Smooth muscle cell (in vitro differentiated cells): ENCODE results near the gene GAS2. TPM values are rescaled to one million over a fixed set of nuclear protein-coding genes. Genes with fewer than 3 reads are reported as not detected.

Experiments
- DNase-seq: peaks from one replicate; lab custom pipeline; 2025; ENCODE audit not compliant: unreplicated experiment; lab: John Stamatoyannopoulos, UW
- H2AFZ ChIP-seq: fragments of 200-600 bp; sonication (generic); 2 replicates; pipeline ENCODE4 v1.6.0; 2016; ENCODE audit warnings: antibody characterized with exemption, low read depth, mild to moderate bottlenecking
- H3F3A ChIP-seq: fragments of 200-600 bp; sonication (generic); 2 replicates; pipeline ENCODE4 v1.6.0; 2017; ENCODE audit warnings: antibody characterized with exemption, low read depth
- H3K27ac ChIP-seq: fragments of 200-600 bp; sonication (generic); 2 replicates; pipeline ENCODE4 v1.5.1; 2016; ENCODE audit warnings: low read depth, mild to moderate bottlenecking
- H3K27me3 ChIP-seq: fragments of 200-600 bp; sonication (generic); 2 replicates; pipeline ENCODE4 v1.6.1; 2016; ENCODE audit warnings: low read depth, mild to moderate bottlenecking
- H3K36me3 ChIP-seq: fragments of 200-600 bp; sonication (generic); 2 replicates; pipeline ENCODE4 v1.5.1; 2016; ENCODE audit warnings: low read depth
- H3K4me1 ChIP-seq: fragments of 200-600 bp; sonication (generic); 2 replicates; pipeline ENCODE4 v1.5.1; 2016; ENCODE audit warnings: low read depth
- H3K4me2 ChIP-seq: fragments of 200-600 bp; sonication (generic); 2 replicates; pipeline ENCODE4 v1.6.0; 2016; ENCODE audit warnings: mild to moderate bottlenecking
- H3K4me3 ChIP-seq: fragments of 200-600 bp; sonication (generic); 2 replicates; pipeline ENCODE4 v1.5.1; 2016; ENCODE audit warnings: mild to moderate bottlenecking
- H3K79me2 ChIP-seq: fragments of 200-600 bp; sonication (generic); 2 replicates; pipeline ENCODE4 v1.6.0; 2016; ENCODE audit warnings: low read depth, mild to moderate bottlenecking
- H3K9ac ChIP-seq: fragments of 200-600 bp; sonication (generic); 2 replicates; pipeline ENCODE4 v1.6.0; 2016; ENCODE audit warnings: low read depth
- H3K9me3 ChIP-seq: fragments of 200-600 bp; sonication (generic); replicated peaks from 2 replicates; pipeline ENCODE4 v1.5.1; 2016; ENCODE audit warnings: low read depth
- H4K20me1 ChIP-seq: fragments of 200-600 bp; sonication (generic); 2 replicates; pipeline ENCODE4 v1.6.0; 2016; ENCODE audit warnings: low read depth
- CTCF ChIP-seq: fragments of 200-600 bp; sonication (generic); IDR thresholded peaks from 2 replicates; pipeline ENCODE4 v1.5.1; 2017; ENCODE audit warnings: borderline replicate concordance, mild to moderate bottlenecking, antibody characterized with exemption; ENCODE audit not compliant: insufficient read depth, poor library complexity, severe bottlenecking
- WGBS: methylation state at CpG from one replicate; pipeline ENCODE4 v1.1.7; 2016; ENCODE audit warnings: low lambda C conversion rate; 5-methylcytosine and 5-hydroxymethylcytosine counted together
- polyA plus RNA-seq: library from polyadenylated mRNA; unstranded; fragments of >200 nt; fragmentation: Nextera tagmentation; extraction: Ambion mirVana; gene quantifications from 2 replicates; pipeline ENCODE4 v1.2.1, GENCODE V29; 2016
- total RNA-seq: library from RNA; depleted of rRNA; stranded (reverse); fragments of >200 nt; gene quantifications from 2 replicates; pipeline ENCODE4 v1.2.3, GENCODE V29; 2014

Gene GAS2
- total and polyA plus RNA-seq, 2 experiments from 2014 or later, result 0.31 to 1.3 TPM

DNA sequence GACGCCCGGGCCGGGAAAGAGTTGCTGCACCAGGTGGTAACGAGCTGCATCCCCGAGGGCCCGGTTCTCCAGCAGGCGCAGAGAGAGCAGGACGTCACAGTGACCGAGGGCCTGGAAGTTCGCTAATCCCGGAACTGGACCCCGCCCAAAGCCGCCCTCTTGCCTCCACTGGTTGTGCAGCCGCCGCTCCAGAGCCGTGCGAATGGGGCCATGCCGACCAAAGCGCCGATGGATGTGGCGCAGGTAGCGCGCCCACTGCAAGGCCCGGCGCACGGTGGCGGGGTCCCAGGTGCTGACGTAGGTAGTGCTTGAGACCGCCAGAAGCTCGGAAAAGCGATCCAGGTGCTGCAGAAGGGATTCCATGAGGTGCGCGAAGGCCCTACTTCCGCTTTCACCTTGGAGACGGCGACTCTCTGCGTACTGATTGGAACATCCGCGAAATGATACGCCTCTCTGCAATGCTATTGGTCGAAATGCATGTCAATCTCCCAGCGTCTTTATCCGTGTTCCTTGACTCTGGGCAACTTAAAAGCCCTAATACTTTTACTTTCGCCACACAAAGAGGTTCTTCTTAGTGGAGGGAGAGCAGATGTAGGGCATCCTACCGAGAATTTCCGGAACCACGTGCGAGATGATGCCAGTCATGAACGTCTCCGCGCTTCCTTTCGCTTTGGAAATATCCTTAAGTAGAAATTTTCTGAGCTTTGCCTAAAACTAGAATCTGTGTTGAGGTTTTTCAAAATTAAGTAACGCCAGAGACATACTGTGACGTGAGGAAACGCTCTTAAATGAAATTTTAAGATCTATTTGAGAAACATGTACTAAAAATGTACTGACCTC lies 40.7 kb upstream of the GAS2 start, which contains the start of gene FANCF:
Gene FANCF (minus strand): TSS at position 376 of the 840 bp plus-strand sequence. CDS start 13 bp downstream, at position 363.
- 3% methylated on average over 55 of the region's 55 CpGs for WGBS
- Histone ChIP-seq H3F3A (no peaks in the 10 kb centered on the region), H3K27me3 (no peaks in the 10 kb centered on the region), H2AFZ (peak within 1 kb of the TSS; percentile 97), H3K27ac (peak within 1 kb of the TSS; percentile 81), H3K4me3 (peak within 1 kb of the TSS; percentile 86), H3K4me2 (peak within 1 kb of the TSS; percentile 89), H3K36me3 (no peaks in the 10 kb centered on the region), H3K4me1 (peaks cover 15% of the 10 kb centered on the region), H4K20me1 (no peaks in the 10 kb centered on the region), H3K79me2 (peaks cover 22% of the 10 kb centered on the region), H3K9me3 (no peaks in the 10 kb centered on the region), H3K9ac (peak within 1 kb of the TSS; percentile 73)
- TF ChIP-seq CTCF, result no peak
- DNase-seq, result peak; percentile 79

DNA sequence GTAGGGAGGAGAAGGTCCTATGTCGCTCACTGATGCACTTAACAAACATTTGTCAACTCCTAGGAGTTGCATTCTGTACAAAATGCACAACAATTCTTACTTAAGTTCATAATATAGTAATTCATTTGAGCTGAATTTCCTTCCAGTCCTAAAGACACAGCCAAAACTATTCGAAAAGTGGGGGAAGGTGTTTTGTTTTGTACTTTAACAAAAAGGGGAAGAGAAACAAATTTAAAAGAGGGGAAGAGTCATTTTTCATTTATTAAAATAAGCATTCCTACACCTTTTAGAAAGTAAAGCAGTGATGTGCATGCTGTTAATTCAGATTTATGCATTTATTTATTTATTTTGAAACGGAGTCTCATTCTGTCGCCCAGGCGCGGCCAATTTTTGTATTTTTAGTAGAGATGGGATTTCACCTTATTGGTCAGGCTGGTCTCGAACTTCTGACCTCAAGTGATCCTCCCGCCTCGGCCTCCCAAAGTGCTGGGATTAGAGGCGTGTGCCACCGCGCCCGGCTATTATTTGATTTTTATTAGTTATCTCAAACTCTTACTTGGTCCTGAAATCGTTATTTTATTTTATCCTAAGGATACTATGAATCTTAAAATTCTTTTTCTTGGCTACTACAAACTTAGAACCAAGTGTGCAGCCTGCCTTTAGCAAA lies 39.7 kb upstream of the GAS2 start:
- Histone ChIP-seq H3K79me2 (peaks cover 22% of the 10 kb centered on the region), H3K27me3 (no peaks in the 10 kb centered on the region), H3K4me2 (peak overlapping the region; percentile 89), H3K9me3 (no peaks in the 10 kb centered on the region), H3K27ac (no peak overlapping the region), H4K20me1 (no peaks in the 10 kb centered on the region), H3K4me3 (peak overlapping the region; percentile 86), H3F3A (no peaks in the 10 kb centered on the region), H3K36me3 (no peaks in the 10 kb centered on the region), H3K4me1 (peaks cover 15% of the 10 kb centered on the region), H2AFZ (peak overlapping the region; percentile 97), H3K9ac (no peak overlapping the region)
- no peak for DNase-seq
- TF ChIP-seq CTCF, result no peak
- 98% methylated on average over 14 of the region's 14 CpGs for WGBS

- Histone ChIP-seq H3K79me2 (peaks cover 19% of the 10 kb centered on the region), H3K27me3 (no peaks in the 10 kb centered on the region), H3K9me3 (no peaks in the 10 kb centered on the region), H4K20me1 (no peaks in the 10 kb centered on the region), H3K4me3 (no peak overlapping the region), H3K36me3 (no peaks in the 10 kb centered on the region), H3K27ac (no peak overlapping the region), H3K4me1 (peaks cover 15% of the 10 kb centered on the region), H2AFZ (no peak overlapping the region), H3K9ac (no peak overlapping the region), H3K4me2 (no peak overlapping the region), H3F3A (no peaks in the 10 kb centered on the region)
- DNase-seq, result no peak
- WGBS, result 92% methylated on average over 6 of the region's 6 CpGs
- TF ChIP-seq CTCF, result no peak
Observed at GRCh38 chr11:22627421-22627820, 39.0 kb upstream of the GAS2 start.
